GM04503 (cell line): ENCODE results near the gene PYY.
"Not testable (repeated sequence)": the region's sequence is repeated elsewhere in the genome, so short reads cannot be mapped to it uniquely, and the experiment has no call there.

Experiments
- DNase-seq: peaks from one replicate; pipeline ENCODE4 v3.0.0-alpha.2; 2012; ENCODE audit warnings: low read depth

Gene PYY

GRCh38 chr17:43978078-43978477 is 24.3 kb upstream of the PYY start:
- DNase-seq, result no peak

- no peak for DNase-seq
These were observed 23.5 kb upstream of the PYY start for GRCh38 chr17:43976963-43977837.

- DNase-seq, result no peak
These were observed 22.2 kb upstream of the PYY start for GRCh38 chr17:43975898-43976297.

- DNase-seq, result no peak
These were observed 20.9 kb upstream of the PYY start for GRCh38 chr17:43974382-43975266.

GRCh38 chr17:43972444-43973212 is 18.9 kb upstream of the PYY start:
- not testable (repeated sequence) for DNase-seq

GRCh38 chr17:43971436-43971835 is 17.7 kb upstream of the PYY start:
- DNase-seq, result not testable (repeated sequence)

GRCh38 chr17:43970366-43970765 is 16.6 kb upstream of the PYY start:
- DNase-seq, result no peak

GRCh38 chr17:43967251-43967875 is 13.6 kb upstream of the PYY start:
- no peak for DNase-seq

- DNase-seq, result no peak
These were observed 12.5 kb upstream of the PYY start for GRCh38 chr17:43966276-43966675.

- DNase-seq, result no peak
These were observed 8.7 kb upstream of the PYY start for GRCh38 chr17:43962479-43962878.

GRCh38 chr17:43961954-43962353 is 8.2 kb upstream of the PYY start:
- DNase-seq, result no peak

GRCh38 chr17:43961292-43961691 is 7.6 kb upstream of the PYY start:
- DNase-seq, result not testable (repeated sequence)

- DNase-seq, result peak; percentile 17
These were observed 5.1 kb upstream of the PYY start for GRCh38 chr17:43958748-43959352.

- DNase-seq, result no peak
These were observed 2.5 kb upstream of the PYY start for GRCh38 chr17:43956222-43956621.

GRCh38 chr17:43952724-43953666 is 745 bp downstream of the PYY start:
- no peak for DNase-seq

- DNase-seq, result no peak
These were observed 1.4 kb downstream of the PYY start for GRCh38 chr17:43952351-43952723.

GRCh38 chr17:43951750-43952149 is 2.0 kb downstream of the PYY start:
- DNase-seq, result no peak

- DNase-seq, result no peak
These were observed 3.2 kb downstream of the PYY start for GRCh38 chr17:43950554-43950953.

- no peak for DNase-seq
These were observed 4.0 kb downstream of the PYY start for GRCh38 chr17:43949781-43950180.

- no peak for DNase-seq
These were observed 7.0 kb downstream of the PYY start for GRCh38 chr17:43946781-43947180.
